Activated CD8-positive, alpha-beta memory T cell treated with anti-CD3 and anti-CD28 coated beads, Interleukin-2, amount 50 U/mL, for 1 hour (primary cell): Measurements from ENCODE around the gene ELP5.
"Not testable (repeated sequence)": the region's sequence is repeated elsewhere in the genome, so short reads cannot be mapped to it uniquely, and the experiment has no call there.

ENCODE experiments used
- DNase-seq: peaks from one replicate; pipeline ENCODE4 v3.0.0-alpha.2; 2020; ENCODE audit errors: extremely low read depth

The ELP5 gene

DNA sequence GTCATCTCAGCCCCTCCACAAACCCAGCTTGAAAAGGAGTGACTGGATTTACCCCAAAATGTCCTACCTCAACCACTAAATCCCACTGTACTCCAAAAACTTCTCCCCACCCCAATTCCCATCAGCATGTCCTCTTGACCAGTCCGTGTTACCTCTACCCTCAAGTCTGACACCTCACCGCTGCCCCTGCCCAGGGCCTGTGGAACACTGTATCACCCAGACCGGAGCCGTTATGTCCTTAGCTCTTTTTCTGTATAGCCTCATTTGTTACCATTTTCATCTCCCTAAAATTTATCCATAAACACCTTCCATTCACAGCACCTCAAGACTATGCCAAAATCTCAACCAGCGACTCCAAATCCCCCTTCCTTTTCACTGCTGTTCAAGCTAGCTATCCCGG, 15.2 kb upstream of the ELP5 start:
- DNase-seq = no peak

DNA sequence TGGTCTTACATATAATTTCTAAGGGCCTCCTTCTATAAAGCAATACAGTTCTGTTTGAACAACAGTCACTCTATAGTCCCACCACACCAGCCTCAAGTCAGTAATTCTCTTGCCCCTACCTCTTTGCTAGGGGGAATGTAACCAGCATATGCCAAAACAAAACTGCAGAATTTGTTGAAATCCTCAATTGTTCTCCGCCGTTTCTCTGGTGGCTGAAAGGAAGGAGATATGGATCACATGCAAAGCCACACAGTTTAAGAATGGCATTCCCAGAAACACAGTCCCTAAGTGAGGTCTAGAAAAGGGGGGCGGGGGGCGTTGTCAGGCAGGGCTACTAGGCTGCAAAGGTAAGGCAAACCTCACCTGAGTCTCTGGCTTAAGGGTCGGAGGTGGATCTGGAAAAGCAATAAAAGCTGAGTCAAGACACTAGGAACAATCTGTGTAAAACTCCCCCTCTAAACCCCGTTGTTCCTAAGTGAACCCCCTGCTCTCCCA, 14.7 kb upstream of the ELP5 start:
- no peak for DNase-seq

DNA sequence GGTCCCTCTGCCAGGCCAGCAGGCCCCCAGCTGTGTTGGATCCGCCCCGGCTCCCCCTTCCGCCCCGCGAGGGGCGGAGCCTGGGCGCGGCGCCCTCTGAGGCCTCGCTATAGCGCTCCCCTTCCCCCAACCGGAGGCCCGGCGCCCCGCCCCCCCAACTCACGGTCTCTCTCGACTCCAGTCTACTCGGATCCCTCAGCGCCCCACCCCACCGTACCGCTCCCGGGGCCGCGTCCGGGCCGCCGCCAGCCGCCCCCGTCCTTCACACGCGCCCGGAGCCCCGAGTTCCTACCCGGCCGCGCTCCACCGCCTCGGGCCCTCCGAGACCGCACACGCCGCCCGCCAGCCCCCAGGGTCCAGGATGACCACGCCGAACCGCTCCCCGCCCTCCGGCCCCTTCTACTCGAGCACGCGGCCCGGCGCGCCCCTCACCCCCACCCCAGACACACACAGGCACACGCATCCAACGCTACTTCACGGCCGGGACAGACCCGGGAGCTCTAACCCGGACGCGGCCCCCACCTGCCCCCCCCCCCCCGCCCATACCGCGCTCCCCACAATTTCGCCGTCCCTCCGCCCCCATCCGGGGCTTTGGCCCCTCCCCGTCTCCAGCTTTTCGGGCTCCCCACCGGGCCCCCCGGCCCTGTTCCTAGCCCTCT, 14.1 kb upstream of the ELP5 start:
- peak; percentile 49 for DNase-seq

DNA sequence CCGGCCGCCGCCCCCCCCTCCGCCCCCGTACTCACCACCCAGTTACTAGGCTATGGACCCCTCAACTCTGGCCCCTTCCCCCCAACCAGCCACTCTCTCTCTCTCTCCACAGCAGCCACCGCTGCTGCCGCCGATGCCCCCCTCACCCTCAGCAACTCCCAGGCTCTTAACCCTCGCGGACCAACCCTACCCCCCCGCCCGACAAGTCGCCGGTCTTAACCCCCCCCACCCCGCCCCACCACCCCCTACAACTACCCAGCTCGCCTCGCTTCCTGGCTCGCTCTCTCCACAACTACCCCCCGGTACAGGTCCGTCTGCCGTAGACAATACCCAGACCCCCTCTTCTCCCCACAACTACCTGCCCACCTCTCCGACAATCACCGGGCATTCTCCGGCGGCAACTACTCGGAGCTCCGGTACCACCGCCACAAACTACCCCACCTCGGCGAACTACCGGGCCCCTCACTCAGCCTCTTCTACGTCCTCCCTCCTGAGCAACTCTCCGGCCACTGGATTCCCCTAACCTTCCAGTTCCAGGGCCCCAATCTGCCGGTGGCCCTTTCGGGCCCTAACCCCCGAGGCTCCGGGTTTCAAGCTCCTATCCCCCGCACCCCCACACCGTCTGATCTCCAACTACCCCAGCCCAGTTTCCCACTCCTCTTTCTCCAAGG, 13.5 kb upstream of the ELP5 start:
- no peak for DNase-seq

DNA sequence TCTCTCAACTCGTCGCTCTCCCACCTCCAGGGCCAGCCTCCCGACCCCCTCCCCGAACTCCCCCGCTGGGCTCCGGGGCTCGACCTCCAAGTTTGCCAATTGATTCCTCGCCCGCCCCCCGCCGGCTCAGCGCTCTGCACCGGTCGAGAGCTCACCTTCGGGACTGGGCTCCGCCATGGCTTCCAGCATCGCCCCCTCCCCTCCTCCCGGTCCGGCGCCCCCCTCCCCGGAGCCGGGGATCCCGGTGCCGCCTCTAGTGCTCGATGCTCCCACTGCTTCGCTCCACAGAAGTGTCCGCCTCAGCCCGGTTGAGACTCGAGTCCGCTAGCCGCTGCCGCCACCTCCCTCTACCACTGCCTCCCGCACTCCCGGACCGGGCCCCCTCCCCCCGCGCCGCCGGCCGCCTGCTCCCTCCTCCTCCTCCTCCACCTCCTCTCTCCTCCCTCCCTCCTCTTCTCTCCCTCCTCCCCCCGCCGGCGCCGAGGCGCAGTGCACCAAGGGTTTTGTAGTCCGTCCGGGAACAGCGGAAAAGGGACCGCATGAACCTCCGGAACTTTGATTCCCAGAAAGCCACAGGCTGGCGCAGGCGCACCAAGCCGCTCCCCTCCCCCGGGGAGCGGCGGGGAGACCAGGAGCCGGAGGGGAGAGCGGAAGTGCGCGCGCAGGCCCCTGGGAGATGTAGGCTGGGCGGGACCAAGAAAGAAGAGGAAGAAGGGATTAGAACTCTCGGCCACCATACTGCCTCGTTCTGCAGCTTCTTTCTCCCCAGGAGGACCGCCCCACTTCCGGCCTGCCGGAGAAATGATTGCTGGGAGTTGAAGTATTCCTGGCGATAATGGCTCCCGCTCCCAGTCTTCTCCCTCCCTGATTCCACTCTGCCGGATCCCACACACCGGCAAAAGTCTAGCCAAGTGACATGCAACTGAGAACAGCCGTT, 12.7 kb upstream of the ELP5 start, which contains the start of gene PHF23:
TSS of gene PHF23 (minus strand) at position 367 of the 937 bp plus-strand sequence. CDS start at position 189, 178 bp downstream.
- DNase-seq = peak; percentile 90

DNA sequence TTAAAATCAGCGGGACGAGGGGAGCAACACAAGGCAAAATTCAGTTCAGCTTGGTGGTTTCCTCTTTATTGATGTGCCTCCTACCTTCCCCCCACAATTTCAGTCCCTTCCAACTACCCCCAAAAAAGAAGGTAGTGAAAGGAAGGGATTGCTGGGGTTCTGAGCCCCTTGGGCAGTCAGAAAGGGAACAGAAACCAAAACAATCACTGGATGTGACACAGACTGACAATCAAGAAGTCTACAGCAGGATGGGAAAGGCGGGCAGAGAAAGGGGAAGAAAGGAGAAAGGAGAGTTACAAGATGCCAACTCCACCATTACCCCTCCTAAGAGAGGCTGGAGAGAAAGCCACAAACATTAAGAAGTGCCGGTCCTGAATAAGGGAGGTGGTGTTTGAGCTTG, 11.6 kb upstream of the ELP5 start:
- no peak for DNase-seq

DNA sequence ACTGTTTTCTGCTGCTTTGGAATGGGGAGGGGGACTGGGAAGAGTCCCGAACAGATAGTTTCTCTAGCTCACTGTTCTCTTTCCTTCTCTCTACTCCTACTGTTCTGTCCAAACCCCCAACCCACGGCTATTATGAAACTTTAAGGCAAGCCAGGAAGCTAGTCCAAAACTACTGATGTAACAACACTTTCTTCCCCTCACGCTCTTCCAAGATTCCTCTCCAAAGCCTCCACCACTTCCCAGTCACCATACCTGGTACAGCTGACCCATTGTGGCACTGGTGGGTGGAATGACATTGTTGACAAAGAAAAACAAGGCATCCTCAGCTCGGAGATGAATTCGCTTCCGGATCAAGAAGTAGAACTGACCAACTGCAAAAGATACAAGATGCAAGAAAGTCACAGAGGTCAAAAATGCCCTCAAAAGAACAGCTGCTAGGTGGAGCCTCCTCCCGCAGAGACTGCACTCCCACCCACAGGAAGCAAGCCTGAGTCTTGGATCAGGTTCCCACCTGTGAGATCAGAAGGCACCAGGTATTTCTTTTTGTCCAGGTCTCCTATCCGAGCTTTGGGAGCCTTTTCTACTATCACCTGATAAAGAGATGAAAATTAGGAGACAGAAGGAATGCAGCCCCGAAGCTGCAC, 10.8 kb upstream of the ELP5 start:
- no peak for DNase-seq

DNA sequence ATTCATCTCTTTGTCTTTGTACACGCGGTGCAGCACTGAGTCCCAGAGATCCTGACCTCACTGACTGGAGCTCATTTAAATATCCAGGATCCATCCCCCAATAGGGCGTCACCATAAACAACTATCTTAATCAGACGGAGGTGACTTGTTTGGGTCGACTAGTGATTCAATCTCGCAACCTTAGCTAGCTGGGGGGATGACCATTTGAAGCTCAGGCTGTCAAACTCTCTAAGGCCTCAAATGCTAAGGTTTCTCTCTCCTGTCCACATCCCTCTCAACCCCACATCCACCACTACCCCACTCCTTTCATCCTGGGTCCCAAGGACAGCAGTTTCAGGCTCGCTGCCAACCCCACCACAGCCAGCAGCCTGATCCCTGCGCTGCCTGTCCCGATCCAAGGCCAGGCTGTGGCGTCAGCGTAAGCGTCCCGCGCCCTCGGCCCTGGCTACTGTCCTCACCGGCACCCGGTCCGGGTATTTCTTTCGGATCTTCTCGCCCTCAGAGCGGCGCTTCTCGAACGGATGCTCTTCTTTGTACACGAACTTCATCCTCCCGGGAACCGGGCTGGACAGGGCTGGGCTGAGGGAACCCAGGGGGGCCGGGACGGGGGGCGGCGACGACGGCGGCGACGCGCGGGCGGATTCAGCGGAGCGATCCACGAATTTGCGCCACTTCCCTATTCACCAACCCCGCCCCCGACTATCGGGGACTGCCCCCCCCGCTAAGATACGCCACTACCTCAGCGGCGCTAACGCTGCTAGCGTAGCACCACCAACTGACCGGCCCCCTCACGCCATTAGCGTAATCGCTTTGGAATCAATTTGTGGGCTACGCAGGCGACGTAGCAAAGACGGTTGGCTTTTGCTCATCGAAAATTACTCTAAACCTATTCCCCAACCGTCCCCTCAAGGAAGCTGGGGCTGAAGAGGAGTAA, 10.0 kb upstream of the ELP5 start, which contains the start of gene GABARAP:
TSS of gene GABARAP (minus strand) at position 667 of the 934 bp plus-strand sequence. CDS start at position 548, 119 bp downstream.
- peak; percentile 85 for DNase-seq

DNA sequence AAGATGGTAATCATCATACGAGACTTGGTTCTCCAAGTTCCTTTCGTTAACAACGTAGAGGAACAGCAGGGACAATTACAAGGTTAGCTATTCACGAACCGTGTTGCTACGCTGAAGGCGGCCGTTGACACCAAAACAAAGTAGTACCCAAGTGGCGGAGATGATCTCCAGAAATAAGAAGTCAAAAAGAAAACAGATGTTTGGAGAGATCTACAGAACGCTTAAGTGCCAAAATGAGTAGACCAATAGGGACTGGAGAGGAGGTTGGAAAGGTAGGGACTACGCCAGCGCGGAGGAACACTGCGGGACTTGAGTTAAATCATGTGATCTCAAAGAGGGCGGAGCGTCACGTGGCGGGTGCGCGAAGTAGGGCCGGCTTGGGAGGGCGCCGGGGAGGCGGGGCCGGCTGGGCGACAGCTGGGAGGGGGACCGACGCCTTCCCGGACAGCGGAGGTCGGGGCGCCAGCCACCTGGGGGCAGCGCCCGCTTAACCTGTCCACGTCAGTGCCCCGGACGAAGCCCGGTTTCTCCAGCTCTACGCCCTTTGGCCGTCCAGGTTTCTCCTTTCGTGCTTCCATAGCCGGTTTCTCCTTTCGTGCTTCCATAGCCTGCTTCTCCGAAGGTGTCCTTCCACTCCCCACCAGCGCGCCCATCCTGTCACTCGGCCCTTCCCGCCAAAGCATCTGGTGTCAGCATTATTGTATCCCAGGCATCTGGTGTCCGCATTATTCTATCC, 9.1 kb upstream of the ELP5 start:
- peak; percentile 94 for DNase-seq

DNA sequence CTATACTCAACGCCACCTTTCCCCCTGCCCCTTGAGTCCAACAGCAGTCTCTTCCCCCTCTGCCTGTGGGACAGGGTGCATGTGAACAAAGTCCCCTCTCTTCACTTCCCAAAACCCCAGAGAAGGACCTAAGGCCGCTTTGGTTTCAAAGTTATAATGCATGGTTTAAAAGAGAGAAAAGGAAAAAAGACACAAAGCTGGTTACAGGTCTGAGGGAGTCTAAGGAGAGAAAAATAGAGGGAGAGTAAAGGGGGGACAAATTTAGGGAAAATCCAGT, 8.6 kb upstream of the ELP5 start:
- no peak for DNase-seq

DNA sequence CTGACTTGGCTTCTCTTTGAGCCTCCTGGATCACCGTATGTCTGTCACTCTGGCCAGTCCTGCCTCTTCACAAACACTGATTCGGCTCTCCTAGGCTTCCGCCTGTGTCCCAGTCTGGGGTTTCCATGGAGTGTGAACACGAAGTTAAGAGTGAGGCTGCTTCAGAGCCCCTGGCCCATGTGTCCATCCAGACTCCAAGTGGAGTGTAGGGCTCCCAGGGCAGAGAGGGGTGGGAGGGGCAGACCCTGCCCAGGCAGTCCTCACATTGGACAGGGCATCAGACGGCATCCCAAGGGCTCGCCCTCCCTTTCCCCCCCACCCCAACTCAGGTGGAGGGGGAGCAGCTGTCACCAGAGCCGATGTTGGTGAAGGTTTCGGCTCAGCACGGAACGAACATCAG, 8.2 kb upstream of the ELP5 start:
- DNase-seq = not testable (repeated sequence)

DNA sequence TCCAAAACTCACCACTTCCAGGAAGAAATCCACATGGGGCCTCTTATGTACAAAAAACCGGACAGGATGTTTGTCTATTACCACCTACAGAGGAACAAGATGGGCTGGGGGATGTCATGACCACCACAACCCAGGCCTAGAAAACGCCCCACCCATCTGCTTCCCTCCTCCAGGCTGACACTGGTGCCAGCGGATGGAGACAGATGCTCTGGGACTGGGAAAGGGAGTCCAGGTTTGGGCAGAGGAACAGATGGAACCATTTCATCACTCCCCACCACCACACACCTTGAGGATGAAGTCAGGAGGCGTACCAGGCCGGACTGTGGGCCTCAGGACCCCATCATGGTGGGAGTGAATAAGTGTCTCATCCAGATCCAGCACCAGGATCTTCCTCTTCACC, 5.2 kb upstream of the ELP5 start:
- no peak for DNase-seq

DNA sequence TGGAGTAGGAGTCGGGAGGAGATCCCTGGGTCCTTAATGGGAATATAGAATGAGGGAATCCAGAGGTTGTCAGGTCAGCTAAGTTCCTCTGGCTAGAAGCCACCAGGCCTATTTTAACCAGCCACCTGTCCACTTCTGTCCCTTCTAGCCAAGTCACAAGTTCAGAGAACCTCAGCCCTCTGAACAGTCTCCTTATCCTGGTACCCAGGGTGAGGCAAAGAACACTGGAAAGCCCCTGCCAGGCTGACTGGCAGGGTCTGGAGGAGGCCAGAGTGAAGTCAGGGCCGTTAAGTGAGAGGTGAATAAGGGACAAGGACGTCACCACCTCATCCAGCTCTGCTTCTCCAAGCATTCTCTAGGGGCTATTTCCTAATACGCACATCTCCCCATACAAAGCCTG, 3.2 kb upstream of the ELP5 start:
- DNase-seq = no peak

DNA sequence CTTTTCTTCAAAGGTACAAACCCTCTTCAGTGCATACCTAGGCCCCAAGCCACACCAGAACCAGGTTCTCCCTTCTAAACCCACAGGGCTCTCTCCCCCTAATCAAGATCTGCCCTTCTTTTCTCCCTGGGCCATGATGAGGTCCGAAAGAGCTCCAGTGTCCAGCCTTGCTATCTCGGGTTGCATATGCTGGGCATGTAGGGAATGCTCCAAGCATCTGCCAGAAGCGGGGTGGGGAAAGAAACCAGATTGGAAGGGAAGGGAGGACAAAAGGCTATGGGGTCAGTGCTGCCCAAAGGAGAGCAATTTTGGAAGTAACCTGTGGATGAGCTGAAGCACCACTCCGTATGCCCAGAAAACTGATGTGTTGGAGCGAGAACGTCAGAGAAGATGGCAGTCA, 2.8 kb upstream of the ELP5 start:
- no peak for DNase-seq

DNA sequence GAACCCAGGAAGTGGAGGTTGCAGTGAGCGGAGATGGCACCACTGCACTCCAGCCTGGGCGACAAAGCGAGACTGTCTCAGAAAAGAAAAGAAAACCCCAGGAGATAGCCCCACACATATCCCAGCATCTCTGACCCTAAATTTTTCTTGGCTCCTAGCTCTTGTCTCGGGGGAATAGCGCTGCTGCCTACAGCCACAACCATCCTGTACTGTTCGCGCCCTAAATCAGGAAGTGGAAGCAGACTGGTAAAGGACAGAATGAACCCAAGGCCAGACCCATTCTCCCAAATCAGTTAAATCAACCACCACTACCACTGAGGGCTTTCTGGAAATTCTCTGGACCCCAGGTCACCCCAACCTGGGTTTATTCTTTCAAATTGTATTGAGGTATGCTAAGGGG, 2.2 kb upstream of the ELP5 start:
- DNase-seq = no peak

DNA sequence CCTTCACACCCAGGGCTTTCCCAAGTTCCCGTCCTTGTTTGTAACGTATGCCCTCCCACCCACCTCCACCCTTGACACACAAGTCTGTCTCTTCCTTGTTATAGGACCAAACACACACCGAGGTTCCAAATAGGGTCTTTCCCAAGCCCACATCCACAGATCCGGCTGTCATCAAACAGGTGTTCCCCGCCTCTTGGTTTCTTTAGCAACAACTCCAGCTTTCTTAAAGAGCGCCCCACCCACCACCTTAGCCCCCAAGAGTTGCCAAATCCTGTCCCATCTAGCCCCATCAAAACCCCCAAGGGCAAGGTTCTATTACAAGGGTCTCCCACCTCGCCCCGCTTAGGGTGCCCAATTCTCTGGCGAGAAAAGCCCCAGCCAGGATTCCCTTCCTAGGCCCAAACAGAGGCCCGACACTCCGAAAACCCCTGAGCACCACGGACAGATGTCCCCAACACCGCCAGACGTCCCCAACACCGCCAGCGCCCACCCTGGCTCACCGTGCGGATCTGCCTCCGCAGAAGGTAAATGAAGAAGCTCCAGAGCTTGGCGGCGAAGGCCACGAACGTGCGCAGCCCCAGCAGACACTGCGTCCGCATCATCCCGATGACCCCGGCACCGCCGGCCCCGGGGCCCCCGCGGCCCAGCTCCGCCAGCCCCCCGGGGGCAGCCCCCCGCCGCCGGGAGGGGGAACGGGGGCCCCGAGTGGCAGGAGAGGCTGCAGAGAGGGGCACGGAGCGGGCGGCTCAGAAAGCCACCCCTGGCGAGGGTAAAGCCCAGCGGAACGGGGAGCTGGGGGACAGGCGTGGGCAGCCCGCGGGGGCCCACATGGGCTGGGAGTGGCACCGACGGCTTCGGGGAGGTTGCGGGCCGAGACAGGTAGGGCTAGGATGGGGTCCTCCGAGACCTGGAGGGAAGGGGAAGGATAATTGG, 1.1 kb upstream of the ELP5 start:
- no peak for DNase-seq

DNA sequence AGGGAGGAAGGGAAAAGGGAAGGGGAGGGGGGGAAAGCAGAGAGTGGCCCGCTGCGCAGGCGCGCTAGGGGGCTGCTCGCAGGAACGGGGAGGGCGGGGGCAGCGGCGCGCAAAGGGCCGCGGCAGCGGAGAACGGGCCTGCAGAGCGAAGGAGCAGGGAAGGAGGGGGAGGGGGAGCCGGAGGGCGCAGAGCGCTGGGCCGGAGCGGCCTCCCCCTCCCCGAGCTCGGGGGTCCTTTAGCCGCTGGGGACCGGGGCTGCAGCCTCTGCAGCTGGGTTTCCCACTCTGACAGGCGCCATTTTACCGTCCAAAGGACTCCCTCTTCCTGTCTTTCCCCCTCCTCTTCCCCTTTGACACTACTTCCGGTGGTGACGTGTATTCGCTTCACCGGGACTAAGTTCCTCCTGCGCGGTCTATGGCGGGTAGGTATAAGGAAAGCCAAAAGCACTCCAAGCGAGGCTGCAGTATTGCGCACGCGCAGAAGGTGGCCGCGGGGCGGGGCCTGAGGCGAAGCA, 297 bp upstream of the ELP5 start, which contains the start of gene CTDNEP1:
TSS of gene CTDNEP1 (minus strand) at position 74 of the 515 bp plus-strand sequence. CDS start 438 bp downstream, outside the sequence.
- peak; percentile 98 for DNase-seq

DNA sequence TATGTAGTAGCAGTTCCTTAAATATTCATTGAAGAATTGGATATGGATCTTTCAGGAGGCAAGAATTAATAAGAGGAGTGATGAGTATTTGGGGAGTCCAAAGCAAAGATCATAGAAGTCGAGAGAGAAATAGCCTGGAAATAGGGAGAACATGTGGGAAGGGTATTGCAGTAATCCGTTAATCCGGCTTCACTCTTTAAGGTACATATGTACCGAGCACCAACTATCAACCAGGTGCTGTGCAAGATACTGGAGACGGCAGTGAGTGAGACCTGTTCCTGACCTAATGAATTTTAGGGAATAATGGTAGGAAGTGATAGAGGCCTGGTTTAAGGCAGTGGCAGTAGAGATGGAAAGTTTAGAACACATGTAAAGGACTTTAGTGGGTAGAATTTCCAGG, 1.1 kb downstream of the ELP5 start:
- DNase-seq = no peak

DNA sequence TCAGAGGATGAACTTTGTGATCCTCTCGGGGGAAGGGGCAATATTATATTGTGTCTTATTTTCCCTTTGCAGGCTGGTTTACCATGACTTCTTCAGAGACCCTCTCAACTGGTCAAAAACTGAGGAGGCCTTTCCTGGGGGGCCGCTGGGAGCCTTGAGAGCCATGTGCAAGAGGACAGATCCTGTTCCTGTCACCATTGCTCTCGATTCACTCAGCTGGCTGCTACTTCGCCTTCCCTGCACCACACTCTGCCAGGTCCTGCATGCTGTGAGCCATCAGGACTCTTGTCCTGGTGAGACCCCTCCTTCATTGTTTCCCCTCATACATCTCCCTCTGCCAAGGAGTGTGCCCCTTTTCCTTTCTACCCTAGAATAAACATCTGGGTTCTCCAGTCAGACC, 2.5 kb downstream of the ELP5 start:
- no peak for DNase-seq
